Astrocyte (in vitro differentiated cells and primary cell): ENCODE results near the gene CYP2B6. TPM values are rescaled to one million over a fixed set of nuclear protein-coding genes. Genes with fewer than 3 reads are reported as not detected.
"Not testable (repeated sequence)": the region's sequence is repeated elsewhere in the genome, so short reads cannot be mapped to it uniquely, and the experiment has no call there.

Experiments
- DNase-seq: peaks from one replicate; pipeline ENCODE4 v3.0.0-alpha.2; 2010; ENCODE audit warnings: low read depth
- FAIRE-seq: peaks from 2 replicates; lab custom pipeline; 2011; peaks lifted over from hg19 to GRCh38; lab: Jason Lieb, UNC
- H2AFZ ChIP-seq: 2 replicates; pipeline ENCODE4 v1.6.0; 2012; ENCODE audit warnings: low read depth, low read length, inconsistent platforms
- H3K27ac ChIP-seq: 2 replicates; pipeline ENCODE4 v1.5.1; 2011; ENCODE audit warnings: low read depth, low read length, inconsistent platforms
- H3K27me3 ChIP-seq: 2 replicates; pipeline ENCODE4 v1.6.0; 2011; ENCODE audit warnings: low read length, inconsistent platforms; ENCODE audit not compliant: insufficient read depth
- H3K36me3 ChIP-seq: 2 replicates; pipeline ENCODE4 v1.5.1; 2011; ENCODE audit warnings: low read length, inconsistent platforms; ENCODE audit not compliant: insufficient read depth
- H3K4me1 ChIP-seq: 2 replicates; pipeline ENCODE4 v1.5.1; 2011; ENCODE audit warnings: low read length, inconsistent platforms; ENCODE audit not compliant: insufficient read depth
- H3K4me2 ChIP-seq: 2 replicates; pipeline ENCODE4 v1.6.0; 2012; ENCODE audit warnings: low read length, inconsistent platforms
- H3K4me3 ChIP-seq: 2 replicates; pipeline ENCODE4 v1.5.1; 2011; ENCODE audit warnings: low read depth, mild to moderate bottlenecking, low read length, inconsistent platforms; ENCODE audit not compliant: insufficient read depth
- H3K79me2 ChIP-seq: 2 replicates; pipeline ENCODE4 v1.6.0; 2012; ENCODE audit warnings: mild to moderate bottlenecking, low read length, inconsistent platforms; ENCODE audit not compliant: insufficient read depth
- H3K9ac ChIP-seq: 2 replicates; pipeline ENCODE4 v1.6.0; 2012; ENCODE audit warnings: mild to moderate bottlenecking, low read length, inconsistent platforms
- H3K9me3 ChIP-seq: 2 replicates; pipeline ENCODE4 v1.5.1; 2012; ENCODE audit warnings: low read depth, mild to moderate bottlenecking, low read length, inconsistent platforms; ENCODE audit not compliant: insufficient read depth
- H4K20me1 ChIP-seq: 2 replicates; pipeline ENCODE4 v1.6.0; 2012; ENCODE audit warnings: low read length, inconsistent platforms; ENCODE audit not compliant: insufficient read depth
- H3K27ac Mint-ChIP-seq: one replicate; pipeline ENCODE4 v1.8.0; 2021; ENCODE audit warnings: mild to moderate bottlenecking, mixed read lengths; ENCODE audit not compliant: unreplicated experiment
- H3K27me3 Mint-ChIP-seq: one replicate; pipeline ENCODE4 v1.8.0; 2021; ENCODE audit warnings: low read depth, mixed read lengths; ENCODE audit not compliant: unreplicated experiment
- H3K36me3 Mint-ChIP-seq: one replicate; pipeline ENCODE4 v1.8.0; 2021; ENCODE audit warnings: low read depth, mixed read lengths; ENCODE audit not compliant: unreplicated experiment
- H3K4me1 Mint-ChIP-seq: one replicate; pipeline ENCODE4 v1.8.0; 2021; ENCODE audit warnings: low read depth, mixed read lengths; ENCODE audit not compliant: unreplicated experiment
- H3K4me3 Mint-ChIP-seq: one replicate; pipeline ENCODE4 v1.8.0; 2021; ENCODE audit warnings: mild to moderate bottlenecking, moderate library complexity, mixed read lengths; ENCODE audit not compliant: unreplicated experiment
- H3K9me3 Mint-ChIP-seq: one replicate; pipeline ENCODE4 v1.8.0; 2021; ENCODE audit warnings: mild to moderate bottlenecking, mixed read lengths; ENCODE audit not compliant: unreplicated experiment
- CTCF ChIP-seq: IDR thresholded peaks from 2 replicates; pipeline ENCODE4 v1.5.1; 2011; ENCODE audit warnings: low read depth, mild to moderate bottlenecking, inconsistent platforms, low read length, moderate library complexity; ENCODE audit not compliant: insufficient read depth
- EZH2 ChIP-seq: IDR thresholded peaks from 2 replicates; pipeline ENCODE4 v1.6.1; 2012; ENCODE audit warnings: mild to moderate bottlenecking, low read length, inconsistent platforms; ENCODE audit not compliant: insufficient read depth
- total RNA-seq: library from RNA; stranded (reverse); gene quantifications from 2 replicates; pipeline ENCODE4 v1.2.1, GENCODE V29; 2021

CYP2B6 gene
- total RNA-seq, 1 donor from 2014 or later = not detected

GRCh38 chr19:40995355-40995754 is 4.3 kb downstream of the CYP2B6 start:
- Mint-ChIP-seq H3K4me1 (no peaks in the 10 kb centered on the region), H3K27ac (no peak overlapping the region), H3K36me3 (no peaks in the 10 kb centered on the region), H3K9me3 (peaks cover 6% of the 10 kb centered on the region), H3K27me3 (peaks cover 4% of the 10 kb centered on the region), H3K4me3 (no peak overlapping the region)
- no peak for TF ChIP-seq CTCF
- TF ChIP-seq EZH2 = no peak
- no peaks in the 10 kb centered on the region for H3K36me3 ChIP-seq
- H3K9ac ChIP-seq = no peak overlapping the region
- H3K79me2 ChIP-seq = no peaks in the 10 kb centered on the region
- FAIRE-seq (no peak), DNase-seq (no peak)
- H3K4me1 ChIP-seq = no peaks in the 10 kb centered on the region
- no peak overlapping the region for H2AFZ ChIP-seq
- no peaks in the 10 kb centered on the region for H3K9me3 ChIP-seq
- H3K4me2 ChIP-seq = no peak overlapping the region
- H3K4me3 ChIP-seq = no peak overlapping the region
- H4K20me1 ChIP-seq = no peaks in the 10 kb centered on the region
- H3K27ac ChIP-seq = no peak overlapping the region
- no peaks in the 10 kb centered on the region for H3K27me3 ChIP-seq

- H3K36me3 ChIP-seq, H3K79me2 ChIP-seq, H3K27ac Mint-ChIP-seq, DNase-seq, H3K27ac ChIP-seq, H3K36me3 Mint-ChIP-seq, H3K4me1 Mint-ChIP-seq, H3K27me3 ChIP-seq, H2AFZ ChIP-seq, H3K9ac ChIP-seq, H3K4me3 ChIP-seq, H3K27me3 Mint-ChIP-seq, H3K4me3 Mint-ChIP-seq, FAIRE-seq, H3K9me3 ChIP-seq, H4K20me1 ChIP-seq, H3K4me2 ChIP-seq, H3K4me1 ChIP-seq: not testable (repeated sequence)
- H3K9me3 Mint-ChIP-seq = peaks cover 11% of the 10 kb centered on the region
These were observed 7.9 kb downstream of the CYP2B6 start for GRCh38 chr19:40999018-40999417.

- Histone ChIP-seq H2AFZ (no peak overlapping the region), H3K36me3 (no peaks in the 10 kb centered on the region), H3K79me2 (no peaks in the 10 kb centered on the region), H3K27ac (no peak overlapping the region), H3K9ac (no peak overlapping the region), H4K20me1 (no peaks in the 10 kb centered on the region), H3K27me3 (no peaks in the 10 kb centered on the region), H3K4me2 (no peak overlapping the region), H3K4me1 (no peaks in the 10 kb centered on the region), H3K9me3 (no peaks in the 10 kb centered on the region), H3K4me3 (no peak overlapping the region)
- no peak overlapping the region for H3K4me3 Mint-ChIP-seq
- FAIRE-seq = no peak
- TF ChIP-seq EZH2 (no peak), CTCF (no peak)
- no peaks in the 10 kb centered on the region for H3K4me1 Mint-ChIP-seq
- H3K27ac Mint-ChIP-seq = no peak overlapping the region
- peaks cover 5% of the 10 kb centered on the region for H3K27me3 Mint-ChIP-seq
- H3K9me3 Mint-ChIP-seq = peaks cover 11% of the 10 kb centered on the region
- no peak for DNase-seq
- no peaks in the 10 kb centered on the region for H3K36me3 Mint-ChIP-seq
These were observed 9.2 kb downstream of the CYP2B6 start for GRCh38 chr19:41000310-41000737.
